Testis (tissue), 3 donors: Measurements from ENCODE around the gene FAM3B. TPM values are rescaled to one million over a fixed set of nuclear protein-coding genes. Genes with fewer than 3 reads are reported as not detected.

Experiments
- DNase-seq: peaks from one replicate; pipeline ENCODE4 v3.0.0-alpha.2; 2019
- H3K27ac ChIP-seq, 2 donors: fragments of 200-600 bp; sonication (generic); one replicate each; pipeline ENCODE4 v1.5.1; 2019
- H3K27me3 ChIP-seq: fragments of 200-600 bp; sonication (generic); one replicate; pipeline ENCODE4 v1.5.1; 2019
- H3K36me3 ChIP-seq: fragments of 200-600 bp; sonication (generic); one replicate; pipeline ENCODE4 v1.5.1; 2017; ENCODE audit warnings: low read depth; ENCODE audit errors: missing control alignments
- H3K4me1 ChIP-seq: fragments of 200-600 bp; sonication (generic); one replicate; pipeline ENCODE4 v1.5.1; 2019
- H3K4me3 ChIP-seq, 2 donors: fragments of 200-600 bp; sonication (generic); one replicate each; pipeline ENCODE4 v1.5.1; 2017 to 2019
- H3K9me3 ChIP-seq: fragments of 200-600 bp; sonication (generic); one replicate; pipeline ENCODE4 v1.5.1; 2017
- CTCF ChIP-seq, 3 experiments: fragments of 450-650 bp in 2 of 3; fragments of 200-600 bp in 1 of 3; sonication (generic) in 1 of 3; IDR thresholded peaks; one replicate each; pipeline ENCODE4 v1.5.1; 2016 to 2019; ENCODE audit warnings: antibody characterized with exemption in 3 of 3, mild to moderate bottlenecking in 2 of 3, moderate library complexity in 1 of 3
- POLR2A ChIP-seq: fragments of 450-650 bp; IDR thresholded peaks from one replicate; pipeline ENCODE4 v1.6.1; 2017; ENCODE audit warnings: antibody characterized with exemption, mild to moderate bottlenecking, moderate library complexity
- WGBS, 2 donors: methylation state at CpG; one replicate each; pipeline ENCODE4 v1.1.5; 2018; 5-methylcytosine and 5-hydroxymethylcytosine counted together
- intact Hi-C: fragments of 100-400 bp; cut with DNase I; formaldehyde crosslinking; loops from one replicate; pipeline ENCODE4 v1.15.1; 2023; ENCODE audit warnings: low total_unique reads
- polyA plus RNA-seq: library from polyadenylated mRNA; stranded (reverse); fragments of 350-450 nt; fragmentation: Illumina TruSeq; extraction: RNeasy Lipid Tissue Mini Kit (QIAGEN cat#74804); gene quantifications from one replicate; pipeline ENCODE4 v1.2.3, GENCODE V29; 2014; ENCODE audit warnings: low read depth, low replicate concordance; ENCODE audit not compliant: insufficient read depth
- total RNA-seq, 2 donors: library from RNA; depleted of rRNA; stranded (reverse); fragments of >200 nt; gene quantifications; one replicate each; pipeline ENCODE4 v1.2.3, GENCODE V29; 2016

FAM3B gene
- total and polyA plus RNA-seq, 3 donors from 2014 or later: 4.9 to 14.1 (median 9.4) TPM

- Histone ChIP-seq H3K27ac (no peak overlapping the region), H3K36me3 (no peaks in the 10 kb centered on the region), H3K9me3 (no peaks in the 10 kb centered on the region), H3K27me3 (no peaks in the 10 kb centered on the region), H3K4me3 (no peak overlapping the region), H3K4me1 (no peaks in the 10 kb centered on the region)
- no peak for TF ChIP-seq POLR2A
- no peak for TF ChIP-seq CTCF (IDR thresholded peaks at IDR 0.05)
- intact Hi-C loops: loop anchor here (10.0 kb wide), 1 partner anchor 485 kb away; no protein-coding TSS in a partner anchor
- WGBS, 2 donors: 60 to 88% methylated on average over 13 of the region's 13 CpGs
- no peak for DNase-seq
Measured at GRCh38 chr21:41289431-41289830, 27.2 kb upstream of the FAM3B start.

GRCh38 chr21:41290106-41290799, 26.3 kb upstream of the FAM3B start:
- H3K27ac ChIP-seq: no peak overlapping the region
- no peaks in the 10 kb centered on the region for H3K36me3 ChIP-seq
- no peak overlapping the region for H3K4me3 ChIP-seq
- intact Hi-C loops: no loop called here
- H3K9me3 ChIP-seq: no peaks in the 10 kb centered on the region
- no peak for DNase-seq
- TF ChIP-seq CTCF (IDR thresholded peaks at IDR 0.05): no peak
- no peak for TF ChIP-seq POLR2A
- no peaks in the 10 kb centered on the region for H3K27me3 ChIP-seq
- H3K4me1 ChIP-seq: no peaks in the 10 kb centered on the region
- WGBS, 2 donors: 45 to 46% methylated on average over 15 to 24 of the region's 24 CpGs

DNA sequence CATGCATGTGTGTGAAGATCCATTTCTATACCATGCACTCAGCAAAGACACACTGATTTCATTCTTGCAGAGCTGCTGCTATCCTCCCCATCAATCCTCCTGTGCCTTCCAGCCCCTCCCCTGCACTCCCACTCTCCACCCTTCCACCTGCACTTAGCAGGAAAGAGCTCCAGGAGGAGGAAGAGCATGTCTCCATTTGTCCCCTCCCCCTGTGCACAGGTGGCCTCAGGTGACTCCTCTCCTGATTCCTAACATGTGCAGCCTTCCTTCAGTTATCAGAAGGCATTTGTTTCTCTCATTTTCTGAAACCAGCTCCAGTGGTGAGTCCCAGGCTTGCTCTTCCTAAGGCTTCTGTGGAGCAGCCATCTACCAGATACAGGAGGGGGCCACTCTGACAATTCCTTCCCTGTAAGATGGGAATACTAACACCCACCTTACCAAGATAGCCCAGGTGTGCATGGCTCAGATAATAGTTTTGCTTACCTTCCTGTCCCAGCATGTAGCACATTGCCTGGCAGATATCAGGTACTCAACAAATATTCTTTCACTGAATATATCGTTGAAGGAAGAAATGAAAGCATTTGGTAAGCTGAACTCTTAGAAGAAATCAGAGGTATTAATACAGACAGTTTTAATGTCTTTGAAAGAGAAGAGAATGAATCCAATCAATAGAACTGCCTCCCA, 21.9 kb upstream of the FAM3B start:
- Histone ChIP-seq H3K4me3 (no peak overlapping the region), H3K36me3 (no peaks in the 10 kb centered on the region), H3K27me3 (no peaks in the 10 kb centered on the region), H3K4me1 (no peaks in the 10 kb centered on the region), H3K9me3 (no peaks in the 10 kb centered on the region), H3K27ac (no peak overlapping the region)
- intact Hi-C loops: no loop called here
- TF ChIP-seq POLR2A: no peak
- TF ChIP-seq CTCF (IDR thresholded peaks at IDR 0.05): no peak
- 89% methylated on average over 1 of the region's 1 CpG for WGBS, 2 donors
- no peak for DNase-seq

DNA sequence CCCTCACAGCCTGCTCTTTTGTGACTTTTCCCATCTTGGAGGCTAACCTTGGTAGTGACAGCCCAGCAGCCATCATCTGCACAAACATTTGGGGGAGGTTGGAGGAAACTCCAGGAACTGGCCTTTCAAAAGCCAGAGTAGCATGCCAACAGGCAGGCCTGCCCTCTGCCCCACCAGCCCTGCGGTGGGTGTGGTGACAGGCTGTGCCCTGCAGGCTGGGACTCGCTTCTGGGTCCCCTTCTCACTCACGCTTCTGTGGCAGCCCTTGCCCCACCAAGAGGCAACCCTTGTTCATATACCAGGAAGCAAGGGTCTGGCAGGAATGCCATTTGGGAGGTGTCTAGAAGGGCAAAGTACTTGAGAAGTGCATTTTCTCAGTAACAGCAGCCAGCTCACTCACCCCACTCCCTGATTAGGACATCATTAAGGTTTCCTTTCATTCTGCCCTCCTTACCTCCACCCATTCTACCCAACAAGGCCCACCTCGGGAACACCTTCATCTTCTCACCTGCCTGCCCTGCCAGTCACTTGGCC, 20.8 kb upstream of the FAM3B start:
- Histone ChIP-seq H3K27me3 (no peaks in the 10 kb centered on the region), H3K9me3 (no peaks in the 10 kb centered on the region), H3K36me3 (no peaks in the 10 kb centered on the region), H3K4me3 (no peak overlapping the region), H3K27ac (no peak overlapping the region), H3K4me1 (no peaks in the 10 kb centered on the region)
- WGBS, 2 donors: 87 to 88% methylated on average over 4 of the region's 4 CpGs
- TF ChIP-seq CTCF (IDR thresholded peaks at IDR 0.05) (no peak), POLR2A (no peak)
- intact Hi-C loops: no loop called here
- no peak for DNase-seq
